GM23338 (cell line): ENCODE results near the gene DENND5A.

Source experiments
- CREB1 ChIP-seq: fragments of 250-450 bp; sonication (Bioruptor Pico); IDR thresholded peaks from 2 replicates; pipeline ENCODE4 v1.5.0; 2020; ENCODE audit warnings: low read depth, mild to moderate bottlenecking, moderate library complexity
- EZH2 ChIP-seq: fragments of 200-600 bp; sonication (generic); IDR thresholded peaks from one replicate; pipeline ENCODE4 v1.8.0; 2017; ENCODE audit warnings: antibody characterized with exemption, mild to moderate bottlenecking, low read depth; ENCODE audit not compliant: unreplicated experiment
- EZH2phosphoT487 ChIP-seq: fragments of 200-600 bp; sonication (generic); IDR thresholded peaks from one replicate; pipeline ENCODE4 v1.8.1; 2018; ENCODE audit warnings: antibody characterized with exemption; ENCODE audit not compliant: unreplicated experiment
- JUNB ChIP-seq: IDR thresholded peaks from one replicate; pipeline ENCODE4 v1.6.1; 2016; ENCODE audit warnings: antibody characterized with exemption; ENCODE audit not compliant: unreplicated experiment
- NANOG ChIP-seq: IDR thresholded peaks from 2 replicates; pipeline ENCODE4 v1.6.1; 2016; ENCODE audit warnings: antibody characterized with exemption, borderline replicate concordance
- POLR2AphosphoS5 ChIP-seq: IDR thresholded peaks from 2 replicates; pipeline ENCODE4 v1.6.1; 2016; ENCODE audit warnings: antibody characterized with exemption, low read depth
- ZNF331 ChIP-seq: fragments of 250-450 bp; sonication (Bioruptor Pico); IDR thresholded peaks from 2 replicates; pipeline ENCODE4 v1.5.0; 2020; ENCODE audit warnings: low read depth, mild to moderate bottlenecking, moderate library complexity
- TF ChIP-seq, protein P1 (sequence below), 2 experiments: fragments of 200-600 bp in 1 of 2; sonication (generic) in 1 of 2; conservative IDR thresholded peaks; 2 replicates each; pipeline versions ENCODE4 v1.5.1 to v1.6.1; 2016 to 2017; ENCODE audit warnings: antibody characterized with exemption in 2 of 2, low read depth in 2 of 2, mild to moderate bottlenecking in 2 of 2, moderate library complexity in 1 of 2

DNA sequence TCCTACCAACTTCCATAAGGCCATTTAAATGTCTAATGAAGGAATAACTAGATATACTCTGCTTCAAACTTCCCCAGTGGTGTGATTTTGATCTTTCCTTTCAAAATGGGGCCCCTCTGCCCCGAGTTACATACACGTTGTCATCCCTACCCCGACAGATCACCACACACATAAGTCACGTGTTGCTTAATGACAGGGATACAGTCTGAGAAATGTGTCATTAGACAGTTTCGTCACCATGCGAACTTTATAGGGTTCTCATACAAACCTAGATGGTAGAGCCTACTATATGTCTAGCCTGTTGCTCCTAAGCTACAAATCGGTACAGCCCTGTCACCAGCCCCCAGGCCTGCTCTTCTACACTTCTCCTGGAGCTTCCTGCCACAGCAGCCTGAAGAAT lies 124.0 kb downstream of the DENND5A start:
- TF ChIP-seq, protein P1, sequence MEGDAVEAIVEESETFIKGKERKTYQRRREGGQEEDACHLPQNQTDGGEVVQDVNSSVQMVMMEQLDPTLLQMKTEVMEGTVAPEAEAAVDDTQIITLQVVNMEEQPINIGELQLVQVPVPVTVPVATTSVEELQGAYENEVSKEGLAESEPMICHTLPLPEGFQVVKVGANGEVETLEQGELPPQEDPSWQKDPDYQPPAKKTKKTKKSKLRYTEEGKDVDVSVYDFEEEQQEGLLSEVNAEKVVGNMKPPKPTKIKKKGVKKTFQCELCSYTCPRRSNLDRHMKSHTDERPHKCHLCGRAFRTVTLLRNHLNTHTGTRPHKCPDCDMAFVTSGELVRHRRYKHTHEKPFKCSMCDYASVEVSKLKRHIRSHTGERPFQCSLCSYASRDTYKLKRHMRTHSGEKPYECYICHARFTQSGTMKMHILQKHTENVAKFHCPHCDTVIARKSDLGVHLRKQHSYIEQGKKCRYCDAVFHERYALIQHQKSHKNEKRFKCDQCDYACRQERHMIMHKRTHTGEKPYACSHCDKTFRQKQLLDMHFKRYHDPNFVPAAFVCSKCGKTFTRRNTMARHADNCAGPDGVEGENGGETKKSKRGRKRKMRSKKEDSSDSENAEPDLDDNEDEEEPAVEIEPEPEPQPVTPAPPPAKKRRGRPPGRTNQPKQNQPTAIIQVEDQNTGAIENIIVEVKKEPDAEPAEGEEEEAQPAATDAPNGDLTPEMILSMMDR (conservative IDR thresholded peaks at IDR 0.05; ENCODE audit: low read depth in 2 of 2), result no peak
- TF ChIP-seq POLR2AphosphoS5 (no peak), EZH2phosphoT487 (no peak), ZNF331 (CRISPR knock-in tag) (no peak), EZH2 (no peak), JUNB (no peak), CREB1 (CRISPR knock-in tag) (no peak), NANOG (no peak)
